Mammary epithelial cell (primary cell): Measurements from ENCODE around the gene SLC22A16.

Source experiments
- CTCF ChIP-seq, 2 donors: IDR thresholded peaks in 1 of 2; conservative IDR thresholded peaks in 1 of 2; 2 replicates each; pipeline ENCODE4 v1.5.1; 2011 to 2012; ENCODE audit warnings: inconsistent platforms in 2 of 2, low read length in 2 of 2, mild to moderate bottlenecking in 2 of 2, control low read depth in 1 of 2, low read depth in 1 of 2; ENCODE audit not compliant: insufficient read depth in 1 of 2; ENCODE audit errors: extremely low read depth in 1 of 2
- EZH2 ChIP-seq: IDR thresholded peaks from 2 replicates; pipeline ENCODE4 v1.6.1; 2012; ENCODE audit warnings: low read length, inconsistent platforms, borderline replicate concordance

GRCh38 chr6:110524305-110524704 lies 47.9 kb upstream of the SLC22A16 start:
- TF ChIP-seq CTCF (conservative IDR thresholded peaks at IDR 0.05 in 1 of 2, IDR thresholded peaks at IDR 0.05 in 1 of 2; ENCODE audit: extremely low read depth in 1 of 2, insufficient read depth in 1 of 2, low read depth in 1 of 2, low read length in 2 of 2) (no peak), EZH2 (no peak)
